ENCODE measurements around the gene KLHL1.
"Not testable (repeated sequence)": the region's sequence is repeated elsewhere in the genome, so short reads cannot be mapped to it uniquely, and the experiment has no call there.

Gene KLHL1

GRCh38 chr13:70108356-70109105 lies at the start of gene KLHL1:
KLHL1 (minus strand) TSS chr13:70108452; CDS start chr13:70107699, 753 bp downstream.
- no peak for DNase-seq

- DNase-seq: not testable (repeated sequence)
These were observed 34.4 kb upstream of the KLHL1 start for GRCh38 chr13:70142658-70143057.

GRCh38 chr13:70128098-70128497 lies 19.8 kb upstream of the KLHL1 start:
- no peak for DNase-seq

DNA sequence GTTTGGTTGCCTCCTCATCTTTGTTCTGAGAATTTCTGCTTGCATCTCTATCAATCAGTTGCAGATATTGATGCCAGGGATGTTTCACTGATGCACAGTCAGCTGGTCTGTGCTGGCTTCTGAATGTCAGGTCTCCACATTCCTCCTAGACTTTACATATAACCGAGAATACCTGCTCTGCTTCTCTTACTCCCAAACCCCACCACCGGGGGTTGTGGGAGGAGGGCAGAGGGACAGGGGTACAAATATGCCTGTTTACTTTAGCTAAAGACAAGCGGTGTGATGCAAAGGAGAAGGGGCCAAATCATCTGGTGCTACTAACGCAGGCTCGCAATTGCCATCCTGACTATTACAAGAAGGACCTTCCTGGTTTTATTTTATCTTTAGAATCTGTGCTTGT lies 17.4 kb upstream of the KLHL1 start:
- DNase-seq: no peak

GRCh38 chr13:70117338-70117905 lies 9.2 kb upstream of the KLHL1 start:
- no peak for DNase-seq

DNA sequence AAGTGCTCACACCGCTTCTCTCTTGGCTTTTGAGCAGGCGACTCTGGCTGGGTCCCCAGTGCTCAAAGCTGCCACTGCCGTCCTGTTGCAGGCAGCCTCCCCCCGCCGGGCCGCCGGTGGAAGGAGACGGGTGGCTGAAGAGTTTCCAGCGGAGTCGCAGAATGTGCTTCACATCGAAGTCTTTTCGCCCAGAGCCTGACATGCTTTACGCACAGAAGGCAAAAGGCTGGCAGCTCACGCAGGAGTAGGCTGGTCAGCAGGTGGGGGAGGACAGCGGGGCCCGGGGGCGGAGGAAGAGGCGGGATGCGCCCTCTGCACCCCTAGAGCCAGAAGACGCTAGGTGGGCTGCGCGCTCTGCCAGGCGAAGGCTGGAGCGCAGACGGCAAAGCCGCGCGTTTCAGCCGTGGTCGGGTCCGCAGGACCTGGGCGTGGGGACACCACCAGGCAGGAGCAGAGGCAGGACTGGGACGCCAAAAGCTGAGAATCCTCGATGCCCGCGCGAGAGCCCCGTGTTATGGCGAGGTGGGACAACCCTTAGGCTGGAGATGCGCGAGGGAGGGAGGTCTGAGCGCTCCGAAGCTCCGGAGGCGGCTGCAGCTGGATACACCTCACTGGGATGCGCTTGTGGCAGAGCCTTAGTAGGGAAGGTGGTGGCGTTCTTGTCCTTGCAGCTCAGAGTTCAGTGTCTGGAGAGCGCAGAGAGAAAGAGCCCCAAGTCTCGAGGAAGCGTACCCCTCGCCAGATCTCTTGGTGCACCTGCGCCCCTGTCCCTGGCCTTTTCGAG lies 562 bp downstream of the KLHL1 start, which contains the start of gene ATXN8OS:
ATXN8OS (plus strand) TSS at position 329 of the 784 bp plus-strand sequence.
- no peak for DNase-seq

DNA sequence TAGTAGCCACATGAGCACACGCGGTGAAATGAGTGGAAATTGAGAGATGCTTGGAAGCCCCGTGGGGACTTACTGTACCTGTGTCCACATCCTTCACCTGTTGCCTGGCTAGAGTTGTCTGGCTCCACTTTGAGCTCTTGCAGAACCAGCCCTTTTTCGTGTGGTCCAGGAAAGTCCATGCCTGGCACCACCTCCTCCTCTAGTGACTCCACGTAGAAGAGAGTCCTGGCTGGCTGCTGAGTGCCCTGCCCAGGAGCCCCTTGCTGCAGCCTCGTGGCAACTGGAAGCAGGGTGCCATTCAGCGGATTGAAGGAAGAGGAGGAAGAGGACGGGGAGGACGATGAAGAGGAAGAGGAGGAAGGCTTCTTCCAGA lies 1.1 kb downstream of the KLHL1 start:
- DNase-seq: no peak

DNA sequence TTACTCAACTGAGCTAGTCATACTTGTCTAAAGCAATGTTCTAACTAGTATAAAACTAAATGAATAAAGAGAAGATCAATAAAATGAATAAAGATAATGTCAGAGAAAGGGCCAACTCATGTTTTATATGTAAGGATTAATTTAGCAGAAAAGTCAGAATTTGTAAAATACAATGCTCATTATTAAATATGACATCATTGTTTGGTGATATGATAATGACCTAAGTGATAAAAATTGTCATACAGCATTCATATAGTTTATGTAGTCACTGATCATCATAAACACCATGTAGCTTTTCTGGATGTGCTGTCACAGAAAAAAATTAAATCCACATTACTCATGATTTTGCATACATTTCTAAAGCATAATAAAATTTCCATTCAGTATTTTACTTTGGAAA lies 3.8 kb downstream of the KLHL1 start:
- no peak for DNase-seq

DNA sequence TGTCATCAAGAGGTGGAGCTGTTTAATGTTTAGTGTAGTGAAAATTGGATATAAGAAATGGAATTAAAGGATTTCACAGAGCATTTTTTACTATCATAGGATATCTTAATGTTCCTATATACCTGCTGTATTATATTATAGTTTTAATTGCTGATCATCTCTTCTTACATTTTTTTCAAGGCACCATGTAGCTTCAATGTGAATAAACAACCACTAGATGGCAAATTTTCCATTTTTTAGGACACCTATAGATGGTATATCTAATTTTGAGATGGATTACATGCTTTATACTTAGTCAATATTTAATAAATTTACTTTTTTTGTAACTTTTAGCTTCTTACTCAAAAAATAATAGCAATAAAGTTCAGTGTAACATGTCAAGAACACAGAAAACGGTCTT lies 9.6 kb downstream of the KLHL1 start:
- peak in 1 of 2 experiments; percentile 0 for DNase-seq

GRCh38 chr13:70090036-70090723 lies 18.1 kb downstream of the KLHL1 start:
- DNase-seq: no peak

DNA sequence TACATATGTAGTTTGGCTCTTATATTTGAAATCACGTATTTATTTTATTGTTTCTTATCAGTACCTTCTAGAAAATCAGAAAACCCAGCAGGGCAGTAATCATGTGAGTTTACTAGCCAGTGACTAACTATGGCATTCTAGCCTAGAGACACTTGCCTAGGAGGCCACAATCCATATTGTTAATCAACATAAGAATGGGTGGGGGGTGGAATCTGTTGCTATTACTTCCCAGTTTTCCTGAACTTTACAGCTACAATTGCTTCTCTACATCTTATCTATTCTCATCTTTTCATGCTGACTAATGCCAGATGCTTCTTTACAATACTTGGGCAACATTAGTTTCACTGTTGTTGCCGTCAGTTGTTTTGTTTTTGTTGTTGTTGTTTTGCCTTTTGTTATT lies 19.3 kb downstream of the KLHL1 start:
- DNase-seq: no peak

DNA sequence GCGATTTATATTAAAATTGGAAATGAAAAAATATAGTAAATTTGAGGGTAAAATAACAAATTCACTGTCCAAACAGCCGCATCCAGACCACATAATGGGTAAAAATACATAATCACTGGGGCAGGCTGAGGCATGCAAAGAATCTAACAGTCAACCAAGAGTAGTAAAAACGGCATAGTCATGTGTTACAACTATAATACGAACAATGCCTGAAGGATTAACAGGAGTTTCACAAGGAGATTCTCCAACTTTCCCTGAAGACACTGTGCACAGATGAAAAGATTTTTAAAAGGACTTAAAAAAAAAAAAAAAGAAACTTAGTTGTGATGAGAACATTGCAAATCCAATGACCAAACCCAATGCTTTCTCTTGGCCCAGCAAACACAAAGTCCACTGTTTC lies 21.0 kb downstream of the KLHL1 start:
- DNase-seq: no peak

GRCh38 chr13:70080012-70080411 lies 28.2 kb downstream of the KLHL1 start:
- peak; percentile 53 to 79 for DNase-seq

- DNase-seq: no peak
These were observed 53.7 kb downstream of the KLHL1 start for GRCh38 chr13:70054572-70054971.

GRCh38 chr13:70051531-70051930 lies 56.7 kb downstream of the KLHL1 start:
- DNase-seq: no peak

DNA sequence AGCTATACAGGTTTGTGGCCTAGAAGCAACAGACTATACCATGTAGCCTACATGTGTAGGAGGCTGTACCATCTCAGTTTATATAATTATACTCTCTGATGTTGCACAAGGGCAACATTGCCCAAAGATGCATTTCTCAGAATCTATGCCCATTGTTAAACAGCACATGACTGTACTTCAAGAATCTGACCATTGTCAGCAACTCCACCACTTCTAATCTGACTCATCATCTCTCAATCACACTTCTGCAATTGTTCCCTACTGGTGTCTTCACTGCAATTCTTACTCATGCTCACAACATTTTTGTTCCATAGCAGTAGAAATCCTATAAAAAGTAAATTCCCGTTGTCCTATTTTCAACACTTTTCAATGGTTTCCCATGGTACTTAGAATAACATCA lies 64.6 kb downstream of the KLHL1 start:
- DNase-seq: no peak

DNA sequence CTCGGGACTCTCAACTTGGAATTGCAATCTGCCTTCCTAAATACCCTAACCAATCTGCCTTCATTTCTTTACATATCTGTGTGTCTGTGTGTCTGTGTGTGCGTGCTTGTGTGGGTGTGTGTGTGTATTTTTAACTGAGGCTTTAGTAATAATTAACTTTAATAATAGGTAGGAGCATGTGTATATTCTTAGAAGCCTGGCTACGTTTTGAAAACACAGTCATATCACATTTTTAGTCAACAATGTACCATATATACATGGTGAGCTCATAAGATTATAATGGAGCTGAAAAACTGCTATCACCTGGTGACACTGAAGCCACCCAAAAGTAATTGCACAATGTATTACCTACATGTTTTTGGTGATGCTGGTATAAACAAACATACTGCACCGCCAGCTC lies 66.1 kb downstream of the KLHL1 start:
- DNase-seq: no peak

DNA sequence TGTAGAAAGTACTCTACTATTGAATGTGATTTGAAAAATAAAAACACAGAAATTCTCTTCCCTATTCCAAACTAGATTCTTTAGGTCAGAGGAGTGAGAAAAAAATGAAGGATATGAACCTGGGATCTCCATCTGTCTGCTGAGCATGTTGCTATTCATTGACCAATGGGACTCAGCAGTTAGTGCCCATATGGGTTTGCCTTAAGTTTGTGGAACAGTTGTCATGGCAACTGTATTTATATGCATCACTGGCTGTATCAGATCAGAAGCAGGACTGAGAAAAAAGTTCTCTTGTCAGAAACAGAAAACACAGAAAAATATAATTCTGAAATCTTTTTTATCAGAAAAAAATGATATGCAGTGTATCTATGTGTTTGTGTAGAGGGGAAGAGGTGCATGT lies 74.0 kb downstream of the KLHL1 start:
- DNase-seq: peak in 1 of 2 experiments; percentile 2

- no peak for DNase-seq
These were observed 80.7 kb downstream of the KLHL1 start for GRCh38 chr13:70027551-70027950.

DNA sequence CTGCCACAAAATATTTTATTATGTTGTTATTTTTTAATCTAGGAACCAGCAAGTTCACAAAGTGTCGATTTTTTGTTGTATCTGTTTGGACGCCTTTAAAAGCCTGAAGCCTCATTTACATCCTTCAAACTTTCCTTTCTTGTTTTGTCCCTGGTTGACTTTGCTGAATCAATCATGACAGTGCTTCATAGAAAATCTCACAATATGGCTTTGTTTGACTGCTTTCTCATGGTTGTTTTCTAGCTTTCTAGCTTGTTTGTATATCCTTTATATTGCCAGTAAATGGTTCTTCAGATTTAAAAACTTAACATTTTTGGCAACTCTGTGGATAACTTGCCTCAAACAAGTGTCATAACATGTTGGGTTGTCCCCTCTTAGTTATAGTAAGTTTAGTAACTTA lies 84.7 kb downstream of the KLHL1 start:
- no peak for DNase-seq

GRCh38 chr13:70022646-70023045 lies 85.6 kb downstream of the KLHL1 start:
- no peak for DNase-seq

DNA sequence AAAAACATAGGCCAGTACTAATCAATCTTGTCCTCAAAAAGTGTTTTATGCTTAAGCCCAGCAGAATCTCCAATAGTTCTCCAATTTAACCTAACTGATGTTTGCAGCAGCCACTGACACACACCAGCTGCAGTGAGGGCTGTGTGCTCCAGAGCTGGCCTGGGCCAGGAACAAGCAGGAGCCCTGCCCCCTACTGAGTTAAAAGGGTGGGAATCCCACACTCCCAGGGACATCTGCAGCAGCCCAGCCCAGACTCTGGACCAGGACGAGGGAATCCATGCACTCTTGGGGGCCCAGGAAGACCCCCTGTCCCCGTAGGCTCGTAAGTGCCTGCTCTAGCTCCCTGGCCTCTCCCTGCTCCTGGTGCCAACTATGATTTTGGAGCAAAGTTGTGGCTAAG lies 92.1 kb downstream of the KLHL1 start:
- no peak for DNase-seq

GRCh38 chr13:70014337-70014736 lies 93.9 kb downstream of the KLHL1 start:
- DNase-seq: no peak
